ENCODE results near the gene CHD5. TPM values are rescaled to one million over a fixed set of nuclear protein-coding genes. Genes with fewer than 3 reads are reported as not detected.

The CHD5 gene
- polyA plus RNA-seq, 1 donor (not counting 4 experiments of a cell fraction or from before 2014, with no cell fraction given) = 0.07 TPM

DNA sequence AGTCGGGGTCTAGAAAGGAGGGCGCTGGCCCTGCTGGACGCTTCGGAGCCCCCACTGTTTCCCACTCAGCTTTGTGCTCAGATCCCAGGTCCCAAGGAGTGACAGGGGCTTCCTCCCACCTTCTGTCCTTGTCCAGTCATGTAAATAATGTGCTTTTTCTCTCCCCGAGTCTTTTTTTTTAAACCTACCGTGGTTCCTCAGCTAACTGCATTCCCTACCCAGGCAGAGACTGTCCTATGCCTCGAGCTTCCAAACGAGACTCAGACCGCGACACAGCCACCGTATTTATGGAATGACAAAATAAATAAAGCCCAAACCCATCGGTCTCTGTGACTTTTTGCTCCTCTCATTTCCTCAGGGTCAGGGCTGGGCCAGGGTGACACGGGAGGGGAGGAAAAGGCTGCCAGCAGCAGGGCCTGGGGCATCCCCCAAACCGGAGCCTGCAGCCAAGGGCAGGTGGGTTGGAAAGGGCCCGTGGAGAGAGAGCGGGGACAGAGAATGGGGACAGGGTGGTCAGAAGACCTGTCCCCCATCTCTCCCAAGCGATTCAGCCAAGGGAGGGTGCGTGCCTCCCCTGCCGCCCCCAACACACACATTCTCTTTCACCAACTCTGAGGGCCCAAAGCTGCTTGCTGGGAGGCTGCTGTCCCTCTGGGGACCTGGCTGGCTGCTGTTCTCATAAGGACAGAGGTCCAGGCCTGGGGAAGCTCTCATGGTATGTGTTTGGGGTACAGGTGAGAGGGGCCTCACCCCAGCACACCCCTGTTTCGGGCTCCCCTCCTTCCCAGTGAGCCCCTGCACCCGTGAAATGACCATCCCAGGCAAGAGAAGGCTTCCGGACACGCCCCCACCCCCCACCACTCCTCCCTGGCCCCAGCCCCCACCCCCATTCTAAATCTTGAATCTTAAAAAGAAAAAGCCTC is 79.0 kb downstream of the CHD5 start:
- H3K4me2 ChIP-seq (ENCODE audit: control insufficient read depth, extremely low read depth, insufficient read depth, low read depth, low read length) = no peak overlapping the region
- FAIRE-seq (no peak), DNase-seq (ENCODE audit: low read depth, low spot score) (no peak)
- no peak overlapping the region for H3K27ac ChIP-seq (ENCODE audit: control insufficient read depth, insufficient read depth, low read length)
- H3K4me1 ChIP-seq (ENCODE audit: control insufficient read depth, extremely low read depth, insufficient read depth, low read length) = no peaks in the 10 kb centered on the region
- no peaks in the 10 kb centered on the region for H3K36me3 ChIP-seq (ENCODE audit: control insufficient read depth in 2 of 2, extremely low read depth in 1 of 2, insufficient read depth in 2 of 2, low read length in 2 of 2)
- no peaks in the 10 kb centered on the region for H4K20me1 ChIP-seq (ENCODE audit: control insufficient read depth, extremely low read depth, insufficient read depth, low read length)
- no peak overlapping the region for H3K9ac ChIP-seq (ENCODE audit: control insufficient read depth, extremely low read depth, insufficient read depth, low read length)
- H3K9me3 ChIP-seq (ENCODE audit: control insufficient read depth, low read depth, low read length) = no peaks in the 10 kb centered on the region
- H3K9me1 ChIP-seq (ENCODE audit: control insufficient read depth, extremely low read depth, insufficient read depth, low read length) = no peaks in the 10 kb centered on the region
- H2AFZ ChIP-seq (ENCODE audit: control insufficient read depth, low read length) = no peak overlapping the region
- H3K79me2 ChIP-seq (ENCODE audit: control insufficient read depth, insufficient read depth, low read length) = no peaks in the 10 kb centered on the region
- H3K27me3 ChIP-seq (ENCODE audit: control insufficient read depth, extremely low read depth, insufficient read depth, low read length) = peaks cover 30% of the 10 kb centered on the region
- no peak overlapping the region for H3K4me3 ChIP-seq (ENCODE audit: control insufficient read depth in 2 of 3, extremely low read depth in 1 of 3, insufficient read depth in 2 of 3, low read depth in 1 of 3, low read length in 3 of 3)
- dilution Hi-C loops (cut with MboI; ENCODE audit: extremely low pct_ligation_motif_present, low sequenced_read_pairs) = no loop called here
- TF ChIP-seq, protein P1, sequence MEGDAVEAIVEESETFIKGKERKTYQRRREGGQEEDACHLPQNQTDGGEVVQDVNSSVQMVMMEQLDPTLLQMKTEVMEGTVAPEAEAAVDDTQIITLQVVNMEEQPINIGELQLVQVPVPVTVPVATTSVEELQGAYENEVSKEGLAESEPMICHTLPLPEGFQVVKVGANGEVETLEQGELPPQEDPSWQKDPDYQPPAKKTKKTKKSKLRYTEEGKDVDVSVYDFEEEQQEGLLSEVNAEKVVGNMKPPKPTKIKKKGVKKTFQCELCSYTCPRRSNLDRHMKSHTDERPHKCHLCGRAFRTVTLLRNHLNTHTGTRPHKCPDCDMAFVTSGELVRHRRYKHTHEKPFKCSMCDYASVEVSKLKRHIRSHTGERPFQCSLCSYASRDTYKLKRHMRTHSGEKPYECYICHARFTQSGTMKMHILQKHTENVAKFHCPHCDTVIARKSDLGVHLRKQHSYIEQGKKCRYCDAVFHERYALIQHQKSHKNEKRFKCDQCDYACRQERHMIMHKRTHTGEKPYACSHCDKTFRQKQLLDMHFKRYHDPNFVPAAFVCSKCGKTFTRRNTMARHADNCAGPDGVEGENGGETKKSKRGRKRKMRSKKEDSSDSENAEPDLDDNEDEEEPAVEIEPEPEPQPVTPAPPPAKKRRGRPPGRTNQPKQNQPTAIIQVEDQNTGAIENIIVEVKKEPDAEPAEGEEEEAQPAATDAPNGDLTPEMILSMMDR (optimal IDR thresholded peaks at IDR 0.05 in 1 of 3, IDR thresholded peaks at IDR 0.05 in 1 of 3, conservative IDR thresholded peaks at IDR 0.05 in 1 of 3; ENCODE audit: extremely low read depth in 1 of 3, insufficient read depth in 2 of 3, low read length in 3 of 3) = no peak
- no peak for TF ChIP-seq EZH2 (IDR thresholded peaks at IDR 0.05; ENCODE audit: low read length)

DNA sequence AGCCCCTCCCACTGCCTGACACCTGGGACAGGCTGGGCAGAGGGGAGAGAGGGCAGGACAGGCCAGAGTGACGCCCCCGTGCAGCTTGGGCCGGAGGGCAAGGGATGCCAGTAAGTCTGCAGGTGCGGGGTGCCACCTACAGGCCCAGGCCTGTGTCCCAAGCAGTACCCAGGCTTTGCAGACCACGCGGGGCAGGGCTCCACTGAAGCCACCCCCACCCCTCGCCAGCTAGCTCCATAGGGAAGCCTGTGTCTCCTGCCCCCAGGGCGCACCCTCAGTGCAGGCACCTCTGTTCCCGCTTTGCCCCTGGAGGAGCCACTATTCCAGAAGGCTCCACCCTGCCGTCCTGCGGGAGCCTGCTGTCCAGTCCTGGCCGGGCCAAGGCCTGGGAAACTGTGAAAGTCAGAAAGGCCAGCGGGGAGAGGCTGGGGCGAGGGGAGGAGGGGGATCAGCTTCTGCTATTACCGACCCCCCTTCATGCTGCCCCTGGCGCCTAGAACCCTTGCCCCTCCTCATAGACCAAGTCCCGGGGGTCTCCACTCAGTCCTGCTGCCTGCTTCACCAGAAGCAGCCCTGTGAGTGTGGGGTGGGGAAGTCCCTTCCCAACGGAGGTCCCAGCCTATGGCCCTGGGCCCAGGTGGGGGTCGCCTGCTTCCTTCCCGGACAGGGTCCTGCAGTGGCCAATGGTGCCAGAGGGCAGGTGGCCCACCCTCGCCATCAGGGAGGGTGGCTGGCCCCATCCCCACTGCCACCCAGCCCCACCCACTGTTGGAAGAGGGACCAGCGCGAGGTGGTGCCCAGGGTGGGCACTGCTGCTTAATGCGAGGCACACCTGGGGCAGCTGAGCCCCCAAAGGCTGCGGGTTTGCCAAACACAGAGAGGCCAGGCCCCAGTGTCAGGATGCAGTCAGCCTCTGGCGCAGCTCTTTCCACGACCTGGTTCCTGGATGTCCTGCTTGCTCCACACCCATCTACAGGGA is 80.0 kb downstream of the CHD5 start:
- Histone ChIP-seq H3K27me3 (ENCODE audit: control insufficient read depth, extremely low read depth, insufficient read depth, low read length) (peaks cover 30% of the 10 kb centered on the region), H3K36me3 (ENCODE audit: control insufficient read depth in 2 of 2, extremely low read depth in 1 of 2, insufficient read depth in 2 of 2, low read length in 2 of 2) (no peaks in the 10 kb centered on the region), H3K79me2 (ENCODE audit: control insufficient read depth, insufficient read depth, low read length) (no peaks in the 10 kb centered on the region), H3K4me1 (ENCODE audit: control insufficient read depth, extremely low read depth, insufficient read depth, low read length) (no peaks in the 10 kb centered on the region), H3K27ac (ENCODE audit: control insufficient read depth, insufficient read depth, low read length) (no peak overlapping the region), H4K20me1 (ENCODE audit: control insufficient read depth, extremely low read depth, insufficient read depth, low read length) (no peaks in the 10 kb centered on the region), H3K9ac (ENCODE audit: control insufficient read depth, extremely low read depth, insufficient read depth, low read length) (no peak overlapping the region), H3K9me1 (ENCODE audit: control insufficient read depth, extremely low read depth, insufficient read depth, low read length) (no peaks in the 10 kb centered on the region), H3K9me3 (ENCODE audit: control insufficient read depth, low read depth, low read length) (no peaks in the 10 kb centered on the region), H3K4me2 (ENCODE audit: control insufficient read depth, extremely low read depth, insufficient read depth, low read depth, low read length) (no peak overlapping the region), H3K4me3 (ENCODE audit: control insufficient read depth in 2 of 3, extremely low read depth in 1 of 3, insufficient read depth in 2 of 3, low read depth in 1 of 3, low read length in 3 of 3) (no peak overlapping the region), H2AFZ (ENCODE audit: control insufficient read depth, low read length) (no peak overlapping the region)
- TF ChIP-seq, protein P1 (optimal IDR thresholded peaks at IDR 0.05 in 1 of 3, IDR thresholded peaks at IDR 0.05 in 1 of 3, conservative IDR thresholded peaks at IDR 0.05 in 1 of 3; ENCODE audit: extremely low read depth in 1 of 3, insufficient read depth in 2 of 3, low read length in 3 of 3) = peak; percentile 9 to 64 (median 44)
- TF ChIP-seq EZH2 (IDR thresholded peaks at IDR 0.05; ENCODE audit: low read length) = no peak
- no peak for DNase-seq (ENCODE audit: low read depth, low spot score)
- dilution Hi-C loops (cut with MboI; ENCODE audit: extremely low pct_ligation_motif_present, low sequenced_read_pairs) = no loop called here
- no peak for FAIRE-seq

Data from keratinocyte (primary cell).